ENCODE data around the gene SETBP1. TPM values are rescaled to one million over a fixed set of nuclear protein-coding genes. Genes with fewer than 3 reads are reported as not detected.

The SETBP1 gene
- polyA plus RNA-seq, 1 experiment = 2.9 TPM

DNA sequence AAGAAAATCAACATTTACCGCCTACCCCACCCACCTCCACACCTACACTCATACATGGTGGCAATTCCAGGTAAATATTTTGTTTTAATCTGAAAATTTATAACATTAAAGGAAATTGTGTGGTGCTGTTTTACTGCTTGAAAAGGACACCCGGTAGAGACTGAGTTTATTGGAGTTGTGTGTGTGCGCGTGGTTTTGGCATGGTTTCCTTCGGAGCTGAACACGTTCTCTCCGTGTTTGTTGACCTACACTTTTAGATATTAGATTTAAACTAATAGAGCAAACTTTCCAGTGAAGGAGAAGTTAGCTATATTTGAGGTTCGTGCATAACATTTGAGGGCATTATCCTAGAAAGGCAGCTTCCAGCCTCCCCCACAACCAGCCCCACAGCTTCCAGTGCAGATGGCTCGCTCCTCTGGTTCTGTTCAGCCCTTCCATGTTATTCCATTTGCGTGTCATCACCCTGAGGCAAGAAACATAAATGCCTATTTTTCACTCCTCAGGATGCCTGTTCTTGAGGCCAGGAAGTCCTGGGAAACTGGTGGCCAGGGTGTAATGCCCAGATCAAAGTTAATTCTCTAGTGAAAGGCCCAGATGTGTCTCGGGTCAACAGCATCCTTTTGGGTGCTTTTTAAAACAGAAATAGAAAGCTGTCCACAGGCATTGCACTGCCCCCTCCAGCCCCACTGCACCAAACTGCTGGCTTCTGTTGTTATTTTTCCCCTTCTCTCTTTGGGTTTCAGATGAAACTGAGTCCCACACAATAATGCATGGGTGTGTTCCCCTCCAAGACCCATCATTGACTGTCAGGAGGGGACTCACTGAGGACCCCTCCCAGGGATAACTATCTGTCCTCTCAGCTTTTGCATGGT lies 190.2 kb downstream of the SETBP1 start:
- CTCF ChIA-PET = interaction anchor here (0.5 to 1.5 kb wide), 3 partner anchors 39 to 1032 kb away, joined by 3 to 5 read pairs (median 3); no protein-coding TSS in a partner anchor
- Histone ChIP-seq H3K4me3 (ENCODE audit: low read depth, low read length) (no peak overlapping the region), H3K36me3 (ENCODE audit: control insufficient read depth, insufficient read depth, low read length) (no peaks in the 10 kb centered on the region), H3K27me3 (ENCODE audit: control insufficient read depth, insufficient read depth, low read length) (no peaks in the 10 kb centered on the region)
- TF ChIP-seq, protein P1, sequence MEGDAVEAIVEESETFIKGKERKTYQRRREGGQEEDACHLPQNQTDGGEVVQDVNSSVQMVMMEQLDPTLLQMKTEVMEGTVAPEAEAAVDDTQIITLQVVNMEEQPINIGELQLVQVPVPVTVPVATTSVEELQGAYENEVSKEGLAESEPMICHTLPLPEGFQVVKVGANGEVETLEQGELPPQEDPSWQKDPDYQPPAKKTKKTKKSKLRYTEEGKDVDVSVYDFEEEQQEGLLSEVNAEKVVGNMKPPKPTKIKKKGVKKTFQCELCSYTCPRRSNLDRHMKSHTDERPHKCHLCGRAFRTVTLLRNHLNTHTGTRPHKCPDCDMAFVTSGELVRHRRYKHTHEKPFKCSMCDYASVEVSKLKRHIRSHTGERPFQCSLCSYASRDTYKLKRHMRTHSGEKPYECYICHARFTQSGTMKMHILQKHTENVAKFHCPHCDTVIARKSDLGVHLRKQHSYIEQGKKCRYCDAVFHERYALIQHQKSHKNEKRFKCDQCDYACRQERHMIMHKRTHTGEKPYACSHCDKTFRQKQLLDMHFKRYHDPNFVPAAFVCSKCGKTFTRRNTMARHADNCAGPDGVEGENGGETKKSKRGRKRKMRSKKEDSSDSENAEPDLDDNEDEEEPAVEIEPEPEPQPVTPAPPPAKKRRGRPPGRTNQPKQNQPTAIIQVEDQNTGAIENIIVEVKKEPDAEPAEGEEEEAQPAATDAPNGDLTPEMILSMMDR (IDR thresholded peaks at IDR 0.05; ENCODE audit: insufficient read depth, low read depth, low read length) = no peak
- DNase-seq (ENCODE audit: low read depth) = no peak
- POLR2A ChIA-PET = interaction anchor here (0.6 kb wide), 1 partner anchor 54 kb away, joined by 18 read pairs; no protein-coding TSS in a partner anchor

DNA sequence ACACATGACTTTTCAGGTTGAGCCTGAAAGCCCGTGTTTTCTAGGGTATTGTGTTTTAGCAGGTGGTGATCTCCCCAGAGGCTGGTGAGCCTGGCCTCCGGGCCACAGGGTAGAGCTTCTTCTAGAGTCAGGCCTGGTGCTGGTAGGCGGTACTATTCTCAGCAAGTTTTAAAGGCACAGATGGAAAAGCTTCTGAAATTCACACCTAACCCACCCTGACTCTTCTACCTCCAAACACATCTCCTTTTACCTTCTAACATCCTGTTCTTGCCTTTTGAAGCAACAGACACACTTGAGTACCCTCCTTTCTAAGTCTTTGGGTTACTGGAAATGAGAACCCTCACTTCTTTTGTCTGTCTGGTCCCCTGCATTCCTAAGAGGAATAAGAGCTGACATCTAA lies 191.1 kb downstream of the SETBP1 start:
- ChIA-PET POLR2A (no interaction called here), CTCF (interaction anchor here (1.3 to 1.5 kb wide), 2 partner anchors 40 to 341 kb away, joined by 3 to 5 read pairs; no protein-coding TSS in a partner anchor)
- DNase-seq (ENCODE audit: low read depth) = no peak
- H3K36me3 ChIP-seq (ENCODE audit: control insufficient read depth, insufficient read depth, low read length) = no peaks in the 10 kb centered on the region
- no peak overlapping the region for H3K4me3 ChIP-seq (ENCODE audit: low read depth, low read length)
- TF ChIP-seq, protein P1 (IDR thresholded peaks at IDR 0.05; ENCODE audit: insufficient read depth, low read depth, low read length) = no peak
- no peaks in the 10 kb centered on the region for H3K27me3 ChIP-seq (ENCODE audit: control insufficient read depth, insufficient read depth, low read length)

DNA sequence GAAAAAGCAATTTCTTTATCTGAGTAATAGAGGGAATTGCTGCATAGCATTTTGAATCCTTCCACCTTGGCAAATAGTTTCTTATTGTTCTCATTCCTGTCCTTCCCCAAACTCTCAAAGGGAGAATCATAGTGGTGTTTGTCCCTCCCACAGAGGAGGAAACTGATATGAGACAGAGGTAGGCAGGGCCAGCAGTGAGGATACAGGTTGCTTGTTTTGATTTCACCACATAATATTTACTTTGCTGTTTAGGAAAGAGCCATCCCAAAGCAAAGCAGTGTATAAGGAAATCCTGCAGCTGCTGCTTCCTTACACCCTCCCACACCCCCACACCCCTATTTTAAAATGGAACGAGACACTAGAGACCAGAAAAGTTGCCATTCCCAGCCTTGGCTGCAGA lies 195.3 kb downstream of the SETBP1 start:
- Histone ChIP-seq H3K4me3 (ENCODE audit: low read depth, low read length) (no peak overlapping the region), H3K27me3 (ENCODE audit: control insufficient read depth, insufficient read depth, low read length) (no peaks in the 10 kb centered on the region), H3K36me3 (ENCODE audit: control insufficient read depth, insufficient read depth, low read length) (no peaks in the 10 kb centered on the region)
- DNase-seq (ENCODE audit: low read depth) = no peak
- ChIA-PET CTCF (no interaction called here), POLR2A (no interaction called here)
- TF ChIP-seq, protein P1 (IDR thresholded peaks at IDR 0.05; ENCODE audit: insufficient read depth, low read depth, low read length) = no peak

DNA sequence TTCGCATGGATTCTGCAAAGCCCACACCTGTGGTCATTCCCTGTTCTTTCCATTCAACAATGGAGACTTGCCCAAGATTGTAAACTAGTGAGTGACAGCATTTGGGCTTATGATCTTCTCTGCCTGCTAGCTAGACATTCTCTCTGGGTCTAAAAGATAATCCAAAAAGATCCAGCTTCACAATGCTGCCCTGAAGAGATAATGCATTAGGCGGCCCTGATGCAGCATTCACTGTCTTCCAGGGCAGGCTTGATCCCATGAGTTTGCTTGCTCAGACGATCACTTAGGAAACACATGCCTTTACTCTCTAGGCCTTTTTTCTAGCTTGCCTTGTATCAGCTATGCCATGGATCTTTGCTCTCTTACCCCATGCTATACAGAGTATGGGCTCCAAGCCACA lies 196.1 kb downstream of the SETBP1 start:
- TF ChIP-seq, protein P1 (IDR thresholded peaks at IDR 0.05; ENCODE audit: insufficient read depth, low read depth, low read length) = no peak
- ChIA-PET CTCF (interaction anchor here (0.7 kb wide), 1 partner anchor 10 kb away, joined by 3 read pairs; no protein-coding TSS in a partner anchor), POLR2A (no interaction called here)
- Histone ChIP-seq H3K27me3 (ENCODE audit: control insufficient read depth, insufficient read depth, low read length) (no peaks in the 10 kb centered on the region), H3K36me3 (ENCODE audit: control insufficient read depth, insufficient read depth, low read length) (no peaks in the 10 kb centered on the region), H3K4me3 (ENCODE audit: low read depth, low read length) (no peak overlapping the region)
- no peak for DNase-seq (ENCODE audit: low read depth)

DNA sequence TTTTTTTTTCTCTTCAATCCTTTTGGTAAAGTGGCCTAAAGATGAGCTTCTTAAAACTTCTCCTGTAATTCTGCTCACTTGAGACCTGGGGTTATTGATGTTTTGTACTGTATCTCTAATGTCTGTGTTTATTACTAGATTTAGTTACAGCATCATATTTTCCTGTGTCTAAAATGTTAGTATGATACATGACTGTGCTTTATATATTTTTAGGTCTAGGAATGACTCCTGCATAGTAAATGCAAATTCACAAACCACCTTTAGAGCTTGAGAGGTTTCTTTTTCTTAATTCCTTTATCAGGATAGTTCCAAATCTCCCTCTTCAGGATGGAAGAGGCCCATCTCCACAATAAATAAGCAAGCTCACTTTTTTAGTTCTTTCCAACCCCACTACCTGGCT lies 197.6 kb downstream of the SETBP1 start:
- Histone ChIP-seq H3K4me3 (ENCODE audit: low read depth, low read length) (no peak overlapping the region), H3K27me3 (ENCODE audit: control insufficient read depth, insufficient read depth, low read length) (no peaks in the 10 kb centered on the region), H3K36me3 (ENCODE audit: control insufficient read depth, insufficient read depth, low read length) (no peaks in the 10 kb centered on the region)
- ChIA-PET POLR2A (no interaction called here), CTCF (interaction anchor here (1.1 kb wide), 1 partner anchor 334 kb away, joined by 4 read pairs; no protein-coding TSS in a partner anchor)
- DNase-seq (ENCODE audit: low read depth) = no peak
- TF ChIP-seq, protein P1 (IDR thresholded peaks at IDR 0.05; ENCODE audit: insufficient read depth, low read depth, low read length) = no peak

All from BJ (cell line).